GM19324 (cell line): ENCODE results near the gene CCDC154.
"Not testable (repeated sequence)": the region's sequence is repeated elsewhere in the genome, so short reads cannot be mapped to it uniquely, and the experiment has no call there.

ENCODE experiments used
- ATAC-seq: cut with Tn5 transposase; IDR thresholded peaks from one replicate; pipeline ENCODE4 v1.9.1; 2021; ENCODE audit warnings: mild to moderate bottlenecking, moderate library complexity; ENCODE audit not compliant: unreplicated experiment, low FRiP score

Gene CCDC154

GRCh38 chr16:1455190-1456171 is 11.1 kb upstream of the CCDC154 start:
- no peak for ATAC-seq

- ATAC-seq: no peak
These were observed 10.2 kb upstream of the CCDC154 start for GRCh38 chr16:1454561-1454960.

- no peak for ATAC-seq
These were observed 9.0 kb upstream of the CCDC154 start for GRCh38 chr16:1453316-1453715.

GRCh38 chr16:1452530-1452929 is 8.2 kb upstream of the CCDC154 start:
- no peak for ATAC-seq

GRCh38 chr16:1451702-1452392 is 7.5 kb upstream of the CCDC154 start:
- no peak for ATAC-seq

GRCh38 chr16:1450841-1451240 is 6.5 kb upstream of the CCDC154 start:
- no peak for ATAC-seq

GRCh38 chr16:1450218-1450617 is 5.9 kb upstream of the CCDC154 start:
- no peak for ATAC-seq

GRCh38 chr16:1449201-1449788 is 4.9 kb upstream of the CCDC154 start:
- no peak for ATAC-seq

- no peak for ATAC-seq
These were observed 4.3 kb upstream of the CCDC154 start for GRCh38 chr16:1448536-1449116.

- no peak for ATAC-seq
These were observed 3.6 kb upstream of the CCDC154 start for GRCh38 chr16:1447965-1448364.

- ATAC-seq: no peak
These were observed 2.1 kb upstream of the CCDC154 start for GRCh38 chr16:1446296-1447080.

GRCh38 chr16:1445518-1446203 is 1.3 kb upstream of the CCDC154 start:
- ATAC-seq: no peak

GRCh38 chr16:1444730-1445517 is 568 bp upstream of the CCDC154 start:
- ATAC-seq: no peak

GRCh38 chr16:1443403-1443973 is 868 bp downstream of the CCDC154 start:
- no peak for ATAC-seq

- no peak for ATAC-seq
These were observed 1.7 kb downstream of the CCDC154 start for GRCh38 chr16:1442697-1443096.

- no peak for ATAC-seq
These were observed 2.9 kb downstream of the CCDC154 start for GRCh38 chr16:1441391-1441829.

GRCh38 chr16:1439699-1440074 is 4.7 kb downstream of the CCDC154 start:
- not testable (repeated sequence) for ATAC-seq

- ATAC-seq: no peak
These were observed 5.2 kb downstream of the CCDC154 start for GRCh38 chr16:1439058-1439698.
